Upper lobe of left lung (tissue), 6 donors: Measurements from ENCODE around the gene PTPRC. TPM values are rescaled to one million over a fixed set of nuclear protein-coding genes. Genes with fewer than 3 reads are reported as not detected.

Experiments used
- ATAC-seq, 2 donors: fragments of 200-7000 bp; cut with Tn5 transposase; one replicate each; pipeline ENCODE4 v1.9.1; 2022; ENCODE audit warnings: mild to moderate bottlenecking in 2 of 2, moderate library complexity in 2 of 2; ENCODE audit not compliant: low FRiP score in 2 of 2
- DNase-seq, 2 donors: peaks; one replicate each; pipeline ENCODE4 v3.0.0-alpha.2; 2019 to 2020
- H3K27ac ChIP-seq, 4 donors: fragments of 200-600 bp; sonication (generic); one replicate each; pipeline ENCODE4 v1.5.1; 2016 to 2019
- H3K27me3 ChIP-seq, 4 donors: fragments of 200-600 bp; sonication (generic); one replicate each; pipeline ENCODE4 v1.5.1; 2017 to 2019
- H3K36me3 ChIP-seq, 4 donors: fragments of 200-600 bp; sonication (generic); one replicate each; pipeline ENCODE4 v1.5.1; 2016 to 2019
- H3K4me1 ChIP-seq, 4 donors: fragments of 200-600 bp; sonication (generic); one replicate each; pipeline ENCODE4 v1.5.1; 2018 to 2019
- H3K4me3 ChIP-seq, 4 donors: fragments of 200-600 bp; sonication (generic); one replicate each; pipeline ENCODE4 v1.5.1; 2017 to 2019; ENCODE audit warnings: mild to moderate bottlenecking in 2 of 4, moderate library complexity in 1 of 4
- H3K9me3 ChIP-seq, 4 donors: fragments of 200-600 bp; sonication (generic); one replicate each; pipeline ENCODE4 v1.5.1; 2018 to 2019
- CTCF ChIP-seq, 6 experiments: fragments of 450-650 bp in 4 of 6; fragments of 200-600 bp in 2 of 6; sonication (generic) in 2 of 6; IDR thresholded peaks; one replicate each; pipeline ENCODE4 v1.5.1; 2016 to 2019; ENCODE audit warnings: antibody characterized with exemption in 6 of 6
- EP300 ChIP-seq, 4 donors: sonication (generic); formaldehyde crosslinking; IDR thresholded peaks; one replicate each; pipeline ENCODE4 v1.5.1; 2017; ENCODE audit warnings: antibody characterized with exemption in 4 of 4, control low read depth in 2 of 4
- POLR2A ChIP-seq, 4 donors: fragments of 450-650 bp; IDR thresholded peaks; one replicate each; pipeline ENCODE4 v1.5.1; 2016 to 2017; ENCODE audit warnings: antibody characterized with exemption in 4 of 4, mild to moderate bottlenecking in 2 of 4
- POLR2AphosphoS5 ChIP-seq, 2 donors: sonication (generic); formaldehyde crosslinking; IDR thresholded peaks; one replicate each; pipeline ENCODE4 v1.5.1; 2017; ENCODE audit warnings: antibody characterized with exemption in 2 of 2
- WGBS, 2 donors: methylation state at CpG; one replicate each; pipeline ENCODE4 v1.1.5; 2017 to 2018; 5-methylcytosine and 5-hydroxymethylcytosine counted together
- total RNA-seq, 6 donors: library from RNA; depleted of rRNA in 4 of 6; stranded (reverse); fragments of >200 nt in 4 of 6; gene quantifications; one replicate each; pipeline versions ENCODE4 v1.1.0 to v1.2.1, GENCODE V29; 2016 to 2021
- donor health status: DM: no; HTN: no; CAD: no; lungs with moderate emphysema.
- donor health status: DM: no; HTN: yes; CAD: no; lungs with severe emphysema.

PTPRC gene
- total RNA-seq, 6 donors from 2014 or later, result 70.2 to 171 (median 101) TPM

DNA sequence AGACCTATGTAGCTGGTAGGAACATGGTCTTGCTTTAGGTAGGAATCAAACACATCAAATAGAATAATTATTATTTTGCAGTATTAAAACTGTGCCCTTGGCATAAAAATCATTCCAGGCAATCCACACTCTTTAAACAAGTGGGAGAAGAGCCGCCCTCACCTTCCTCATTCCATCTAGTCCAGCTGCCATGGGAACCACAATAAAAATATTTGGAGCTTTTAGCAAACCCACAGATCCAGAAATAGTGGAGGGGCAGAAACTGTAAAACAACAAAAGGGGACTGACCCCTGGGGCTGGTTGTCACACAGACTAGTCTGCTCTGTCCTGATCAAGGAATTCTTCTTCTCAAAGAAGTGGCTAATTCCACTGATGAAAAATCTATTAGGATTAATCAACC lies 61.6 kb downstream of the PTPRC start:
- H3K27me3 ChIP-seq, result no peaks in the 10 kb centered on the region
- peaks cover 0 to 14% (median 5%) of the 10 kb centered on the region in 4 donors for H3K4me1 ChIP-seq
- H3K27ac ChIP-seq, result no peak overlapping the region
- H3K9me3 ChIP-seq, result no peaks in the 10 kb centered on the region
- peaks cover 0 to 5% (median 0%) of the 10 kb centered on the region in 4 donors for H3K36me3 ChIP-seq
- no peak overlapping the region for H3K4me3 ChIP-seq
- TF ChIP-seq POLR2AphosphoS5 (IDR thresholded peaks at IDR 0.05), result no peak
- DNase-seq (no peak), ATAC-seq (no peak)
- WGBS, 2 donors, result 55 to 71% methylated on average over 1 of the region's 1 CpG

DNA sequence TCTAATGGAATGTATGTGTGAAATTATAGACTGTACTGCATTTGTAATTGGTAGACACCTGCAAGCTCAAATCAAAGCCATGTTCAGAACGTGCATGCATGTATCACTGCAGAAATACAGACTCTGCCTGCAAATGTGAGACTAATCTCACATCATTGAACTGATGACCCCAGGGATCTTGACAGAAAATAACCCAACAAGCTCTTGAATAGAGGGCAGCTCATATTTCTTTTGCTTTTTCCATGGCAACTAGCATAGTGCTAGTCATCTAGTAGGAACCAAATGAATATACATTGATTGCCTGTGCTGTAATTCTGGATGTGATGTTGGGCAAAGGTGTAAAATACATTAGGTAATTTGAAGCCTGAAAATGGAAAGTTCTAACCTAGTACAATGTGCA lies 62.4 kb downstream of the PTPRC start:
- H3K27me3 ChIP-seq, result no peaks in the 10 kb centered on the region
- no peak overlapping the region for H3K4me3 ChIP-seq
- ATAC-seq (no peak), DNase-seq (no peak)
- H3K27ac ChIP-seq, result no peak overlapping the region
- no peaks in the 10 kb centered on the region for H3K9me3 ChIP-seq
- TF ChIP-seq POLR2A (IDR thresholded peaks at IDR 0.05) (no peak), CTCF (IDR thresholded peaks at IDR 0.05) (no peak), POLR2AphosphoS5 (IDR thresholded peaks at IDR 0.05) (no peak), EP300 (IDR thresholded peaks at IDR 0.05) (no peak)
- H3K4me1 ChIP-seq, result peaks cover 0 to 14% (median 5%) of the 10 kb centered on the region in 4 donors
- peaks cover 0 to 5% (median 0%) of the 10 kb centered on the region in 4 donors for H3K36me3 ChIP-seq
- 38 to 67% methylated on average over 1 of the region's 1 CpG for WGBS, 2 donors

GRCh38 chr1:198701766-198702539 lies 63.1 kb downstream of the PTPRC start:
- H3K27me3 ChIP-seq, result no peaks in the 10 kb centered on the region
- H3K36me3 ChIP-seq, result peaks cover 0 to 5% (median 0%) of the 10 kb centered on the region in 4 donors
- no peak overlapping the region for H3K4me3 ChIP-seq
- DNase-seq (no peak), ATAC-seq (peak in 1 of 2 donors; percentile 37)
- H3K9me3 ChIP-seq, result no peaks in the 10 kb centered on the region
- 93 to 94% methylated on average over 4 of the region's 4 CpGs for WGBS, 2 donors
- H3K4me1 ChIP-seq, result peaks cover 0 to 14% (median 5%) of the 10 kb centered on the region in 4 donors
- no peak overlapping the region for H3K27ac ChIP-seq
- no peak for TF ChIP-seq POLR2AphosphoS5 (IDR thresholded peaks at IDR 0.05)
- TF ChIP-seq POLR2A (IDR thresholded peaks at IDR 0.05), result no peak
- no peak for TF ChIP-seq CTCF (IDR thresholded peaks at IDR 0.05)
- TF ChIP-seq EP300 (IDR thresholded peaks at IDR 0.05), result no peak

DNA sequence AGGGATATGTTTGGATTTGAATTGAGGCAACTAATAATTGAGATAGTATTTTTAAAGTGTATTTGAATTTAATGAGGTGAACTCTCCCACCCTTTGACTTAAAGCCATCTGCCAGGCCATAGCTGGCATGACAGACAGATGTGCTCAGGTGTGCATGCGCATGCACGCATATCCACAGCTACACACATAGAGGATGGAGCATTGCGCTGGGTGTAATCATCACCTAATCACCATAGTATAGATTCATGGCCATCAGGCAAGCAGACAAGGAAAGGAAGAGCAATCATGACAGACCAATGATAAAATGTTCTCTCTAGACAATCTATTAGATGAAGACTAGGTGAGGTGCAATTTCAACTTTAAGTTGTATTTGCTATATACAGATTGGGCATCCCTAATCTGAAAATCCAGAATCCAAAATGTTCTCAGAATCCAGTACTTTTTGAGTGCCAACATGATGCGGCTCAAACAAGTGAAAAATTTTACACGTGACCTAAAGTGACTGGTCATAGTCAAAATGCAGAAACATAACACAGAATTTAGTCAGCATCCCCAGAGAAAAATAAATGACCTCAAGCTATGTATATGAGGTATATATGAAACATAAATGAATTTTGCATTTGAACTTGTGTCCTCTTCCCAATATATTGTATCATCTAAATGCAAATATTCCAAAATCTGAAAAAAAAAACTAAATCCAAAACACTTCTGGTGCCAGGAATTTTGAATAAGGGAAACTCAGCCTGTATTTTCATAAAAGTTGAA lies 70.1 kb downstream of the PTPRC start:
- Histone ChIP-seq H3K4me1 (no peaks in the 10 kb centered on the region), H3K9me3 (no peaks in the 10 kb centered on the region), H3K27ac (no peak overlapping the region), H3K27me3 (no peaks in the 10 kb centered on the region), H3K36me3 (peaks cover 0 to 3% (median 0%) of the 10 kb centered on the region in 4 donors), H3K4me3 (no peak overlapping the region)
- WGBS, 2 donors, result 98 to 99% methylated on average over 5 of the region's 5 CpGs
- DNase-seq (no peak), ATAC-seq (no peak)
- TF ChIP-seq EP300 (IDR thresholded peaks at IDR 0.05) (no peak), POLR2AphosphoS5 (IDR thresholded peaks at IDR 0.05) (no peak), POLR2A (IDR thresholded peaks at IDR 0.05) (no peak), CTCF (IDR thresholded peaks at IDR 0.05) (no peak)

DNA sequence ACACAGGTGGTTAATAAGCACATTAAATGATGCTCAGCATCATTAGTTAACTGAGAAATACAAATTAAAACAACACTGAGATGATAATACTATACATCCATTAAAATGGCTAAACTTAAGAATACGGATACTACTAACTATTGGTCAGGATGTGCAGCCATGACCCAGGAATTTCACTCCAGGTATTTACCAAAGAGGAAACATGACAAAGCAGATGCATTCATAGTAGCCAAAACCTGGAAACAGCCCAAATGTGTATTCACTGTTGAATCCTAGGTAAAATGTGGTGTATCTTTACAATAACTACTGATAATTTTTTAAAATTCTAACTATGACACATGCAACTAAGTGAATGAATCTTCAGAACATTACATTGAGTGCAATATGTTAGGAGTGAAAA lies 73.0 kb downstream of the PTPRC start:
- 79 to 86% methylated on average over 1 of the region's 1 CpG for WGBS, 2 donors
- TF ChIP-seq POLR2AphosphoS5 (IDR thresholded peaks at IDR 0.05), result no peak
- TF ChIP-seq EP300 (IDR thresholded peaks at IDR 0.05), result no peak
- no peak for TF ChIP-seq POLR2A (IDR thresholded peaks at IDR 0.05)
- TF ChIP-seq CTCF (IDR thresholded peaks at IDR 0.05), result no peak
- no peaks in the 10 kb centered on the region for H3K9me3 ChIP-seq
- H3K4me3 ChIP-seq, result no peak overlapping the region
- no peaks in the 10 kb centered on the region for H3K27me3 ChIP-seq
- DNase-seq, result no peak
- H3K27ac ChIP-seq, result no peak overlapping the region
- ATAC-seq, result no peak
- H3K4me1 ChIP-seq, result no peaks in the 10 kb centered on the region
- H3K36me3 ChIP-seq, result peaks cover 0 to 3% (median 0%) of the 10 kb centered on the region in 4 donors
